GM18511 (cell line): ENCODE measurements around the gene LRRC27.
A peak's percentile ranks its signal among the peaks of the same experiment; 100 is the strongest.

Experiments
- ATAC-seq: cut with Tn5 transposase; IDR thresholded peaks from one replicate; pipeline ENCODE4 v1.9.1; 2021; ENCODE audit warnings: mild to moderate bottlenecking, moderate library complexity; ENCODE audit not compliant: unreplicated experiment

Gene LRRC27

GRCh38 chr10:132353456-132354355 is 21.7 kb downstream of the LRRC27 start:
- no peak for ATAC-seq

GRCh38 chr10:132354356-132355094 is 22.5 kb downstream of the LRRC27 start:
- no peak for ATAC-seq

- no peak for ATAC-seq
These were observed 23.3 kb downstream of the LRRC27 start for GRCh38 chr10:132355297-132355696.

GRCh38 chr10:132355754-132356153 is 23.8 kb downstream of the LRRC27 start:
- ATAC-seq, result no peak

GRCh38 chr10:132356621-132357195 is 24.7 kb downstream of the LRRC27 start:
- no peak for ATAC-seq

GRCh38 chr10:132357286-132358058 is 25.5 kb downstream of the LRRC27 start:
- ATAC-seq, result no peak

- no peak for ATAC-seq
These were observed 27.5 kb downstream of the LRRC27 start for GRCh38 chr10:132359305-132360040.

GRCh38 chr10:132360766-132361447 is 28.9 kb downstream of the LRRC27 start:
- ATAC-seq, result no peak

- ATAC-seq, result no peak
These were observed 29.6 kb downstream of the LRRC27 start for GRCh38 chr10:132361581-132362101.

- no peak for ATAC-seq
These were observed 30.2 kb downstream of the LRRC27 start for GRCh38 chr10:132362151-132362611.

- ATAC-seq, result no peak
These were observed 31.4 kb downstream of the LRRC27 start for GRCh38 chr10:132363376-132363775.

- ATAC-seq, result peak; percentile 55
These were observed 32.1 kb downstream of the LRRC27 start for GRCh38 chr10:132363921-132364593.

GRCh38 chr10:132364594-132364970 is 32.6 kb downstream of the LRRC27 start:
- no peak for ATAC-seq

- ATAC-seq, result no peak
These were observed 33.1 kb downstream of the LRRC27 start for GRCh38 chr10:132365102-132365501.

GRCh38 chr10:132366006-132366405 is 34.0 kb downstream of the LRRC27 start:
- ATAC-seq, result no peak

GRCh38 chr10:132366499-132366898 is 34.5 kb downstream of the LRRC27 start:
- no peak for ATAC-seq

- no peak for ATAC-seq
These were observed 36.4 kb downstream of the LRRC27 start for GRCh38 chr10:132368391-132368790.

GRCh38 chr10:132368881-132369635 is 37.1 kb downstream of the LRRC27 start:
- no peak for ATAC-seq
